Activated naive CD8-positive, alpha-beta T cell treated with anti-CD3 and anti-CD28 coated beads for 36 hours (primary cell): ENCODE results near the gene OR2A1. TPM values are rescaled to one million over a fixed set of nuclear protein-coding genes. Genes with fewer than 3 reads are reported as not detected.
"Not testable (repeated sequence)": the region's sequence is repeated elsewhere in the genome, so short reads cannot be mapped to it uniquely, and the experiment has no call there.

Experiments
- DNase-seq: peaks from one replicate; pipeline ENCODE4 v3.0.0; 2021
- H3K27ac Mint-ChIP-seq: one replicate; pipeline ENCODE4 v1.8.0; 2022; ENCODE audit warnings: mild to moderate bottlenecking, moderate library complexity, mixed read lengths
- H3K27me3 Mint-ChIP-seq: one replicate; pipeline ENCODE4 v1.8.0; 2022; ENCODE audit warnings: mild to moderate bottlenecking, mixed read lengths
- H3K36me3 Mint-ChIP-seq: one replicate; pipeline ENCODE4 v1.8.0; 2021; ENCODE audit warnings: mild to moderate bottlenecking, mixed read lengths
- H3K4me1 Mint-ChIP-seq: one replicate; pipeline ENCODE4 v1.8.0; 2021; ENCODE audit warnings: mixed read lengths
- H3K4me3 Mint-ChIP-seq: one replicate; pipeline ENCODE4 v1.8.0; 2022; ENCODE audit warnings: mild to moderate bottlenecking, moderate library complexity, mixed read lengths
- H3K9me3 Mint-ChIP-seq: one replicate; pipeline ENCODE4 v1.8.0; 2022; ENCODE audit warnings: mixed read lengths
- total RNA-seq, 2 experiments: library from RNA; stranded (reverse); gene quantifications; one replicate each; pipeline ENCODE4 v1.2.3, GENCODE V29; 2021

Gene OR2A1
- total RNA-seq = not detected

GRCh38 chr7:144311872-144312469 lies at the start of gene OR2A1:
OR2A1 (plus strand) TSS chr7:144312419; CDS start chr7:144318125, 5,706 bp downstream.
- not testable (repeated sequence) for H3K27ac Mint-ChIP-seq, H3K4me1 Mint-ChIP-seq, H3K4me3 Mint-ChIP-seq, DNase-seq, H3K27me3 Mint-ChIP-seq, H3K9me3 Mint-ChIP-seq, H3K36me3 Mint-ChIP-seq

- not testable (repeated sequence) for H3K27ac Mint-ChIP-seq, DNase-seq, H3K27me3 Mint-ChIP-seq, H3K36me3 Mint-ChIP-seq, H3K9me3 Mint-ChIP-seq, H3K4me1 Mint-ChIP-seq, H3K4me3 Mint-ChIP-seq
Observed at GRCh38 chr7:144264692-144265091, 47.5 kb upstream of the OR2A1 start, which contains the start of gene OR2A7. OR2A7 (minus strand) TSS chr7:144264792; CDS start chr7:144259628, 5,164 bp downstream.

- not testable (repeated sequence) for H3K9me3 Mint-ChIP-seq, H3K27ac Mint-ChIP-seq, DNase-seq, H3K4me1 Mint-ChIP-seq, H3K4me3 Mint-ChIP-seq, H3K27me3 Mint-ChIP-seq, H3K36me3 Mint-ChIP-seq
Observed at GRCh38 chr7:144269188-144269587, 43.0 kb upstream of the OR2A1 start, which contains the start of gene CTAGE8. CTAGE8 (minus strand) TSS chr7:144269288; CDS start chr7:144269250, 38 bp downstream.

- not testable (repeated sequence) for H3K27me3 Mint-ChIP-seq, H3K36me3 Mint-ChIP-seq, H3K9me3 Mint-ChIP-seq, H3K27ac Mint-ChIP-seq, DNase-seq, H3K4me1 Mint-ChIP-seq, H3K4me3 Mint-ChIP-seq
Observed at GRCh38 chr7:144275281-144275680, 36.9 kb upstream of the OR2A1 start.

GRCh38 chr7:144280010-144280409 lies 32.2 kb upstream of the OR2A1 start:
- not testable (repeated sequence) for DNase-seq, H3K36me3 Mint-ChIP-seq, H3K27me3 Mint-ChIP-seq, H3K9me3 Mint-ChIP-seq, H3K27ac Mint-ChIP-seq, H3K4me3 Mint-ChIP-seq, H3K4me1 Mint-ChIP-seq

GRCh38 chr7:144281981-144282380 lies 30.2 kb upstream of the OR2A1 start:
- DNase-seq, H3K9me3 Mint-ChIP-seq, H3K27me3 Mint-ChIP-seq, H3K4me3 Mint-ChIP-seq, H3K36me3 Mint-ChIP-seq, H3K4me1 Mint-ChIP-seq, H3K27ac Mint-ChIP-seq: not testable (repeated sequence)

GRCh38 chr7:144282490-144282889 lies 29.7 kb upstream of the OR2A1 start:
- not testable (repeated sequence) for H3K4me3 Mint-ChIP-seq

GRCh38 chr7:144283716-144284115 lies 28.5 kb upstream of the OR2A1 start:
- H3K36me3 Mint-ChIP-seq, H3K27ac Mint-ChIP-seq, H3K4me1 Mint-ChIP-seq, H3K4me3 Mint-ChIP-seq, H3K27me3 Mint-ChIP-seq, DNase-seq, H3K9me3 Mint-ChIP-seq: not testable (repeated sequence)

More at GRCh38 chr7:144282490-144282889, 29.7 kb upstream of the OR2A1 start:
- H3K4me1 Mint-ChIP-seq, H3K27me3 Mint-ChIP-seq, DNase-seq, H3K9me3 Mint-ChIP-seq, H3K27ac Mint-ChIP-seq, H3K36me3 Mint-ChIP-seq: not testable (repeated sequence)

- H3K4me3 Mint-ChIP-seq, DNase-seq, H3K36me3 Mint-ChIP-seq, H3K27ac Mint-ChIP-seq, H3K4me1 Mint-ChIP-seq, H3K27me3 Mint-ChIP-seq, H3K9me3 Mint-ChIP-seq: not testable (repeated sequence)
Observed at GRCh38 chr7:144287171-144287784, 24.9 kb upstream of the OR2A1 start.

- not testable (repeated sequence) for H3K27me3 Mint-ChIP-seq, DNase-seq, H3K36me3 Mint-ChIP-seq, H3K9me3 Mint-ChIP-seq, H3K4me1 Mint-ChIP-seq, H3K27ac Mint-ChIP-seq, H3K4me3 Mint-ChIP-seq
Observed at GRCh38 chr7:144291607-144292006, 20.6 kb upstream of the OR2A1 start.

- not testable (repeated sequence) for H3K27me3 Mint-ChIP-seq, H3K9me3 Mint-ChIP-seq, H3K4me1 Mint-ChIP-seq, H3K27ac Mint-ChIP-seq, DNase-seq, H3K36me3 Mint-ChIP-seq, H3K4me3 Mint-ChIP-seq
Observed at GRCh38 chr7:144292384-144293161, 19.6 kb upstream of the OR2A1 start.

- H3K4me1 Mint-ChIP-seq, H3K27me3 Mint-ChIP-seq, H3K4me3 Mint-ChIP-seq, DNase-seq, H3K36me3 Mint-ChIP-seq, H3K27ac Mint-ChIP-seq, H3K9me3 Mint-ChIP-seq: not testable (repeated sequence)
Observed at GRCh38 chr7:144293794-144294499, 18.3 kb upstream of the OR2A1 start.

GRCh38 chr7:144302578-144303303 lies 9.5 kb upstream of the OR2A1 start:
- not testable (repeated sequence) for H3K36me3 Mint-ChIP-seq, DNase-seq, H3K4me1 Mint-ChIP-seq, H3K4me3 Mint-ChIP-seq, H3K9me3 Mint-ChIP-seq, H3K27ac Mint-ChIP-seq, H3K27me3 Mint-ChIP-seq

GRCh38 chr7:144303607-144304006 lies 8.6 kb upstream of the OR2A1 start:
- H3K27ac Mint-ChIP-seq, H3K36me3 Mint-ChIP-seq, H3K4me1 Mint-ChIP-seq, H3K4me3 Mint-ChIP-seq, H3K27me3 Mint-ChIP-seq, DNase-seq, H3K9me3 Mint-ChIP-seq: not testable (repeated sequence)

GRCh38 chr7:144305156-144305555 lies 7.1 kb upstream of the OR2A1 start:
- H3K4me3 Mint-ChIP-seq, DNase-seq, H3K4me1 Mint-ChIP-seq, H3K9me3 Mint-ChIP-seq, H3K36me3 Mint-ChIP-seq, H3K27ac Mint-ChIP-seq, H3K27me3 Mint-ChIP-seq: not testable (repeated sequence)
